ENCODE measurements around the gene ZBTB22. TPM values are rescaled to one million over a fixed set of nuclear protein-coding genes. Genes with fewer than 3 reads are reported as not detected.
A peak's percentile ranks its signal among the peaks of the same experiment; 100 is the strongest.

The ZBTB22 gene
- total and polyA plus RNA-seq, 2 donors (not counting 1 experiment from before 2014, with no cell fraction given), result 25.9 to 39.7 TPM

DNA sequence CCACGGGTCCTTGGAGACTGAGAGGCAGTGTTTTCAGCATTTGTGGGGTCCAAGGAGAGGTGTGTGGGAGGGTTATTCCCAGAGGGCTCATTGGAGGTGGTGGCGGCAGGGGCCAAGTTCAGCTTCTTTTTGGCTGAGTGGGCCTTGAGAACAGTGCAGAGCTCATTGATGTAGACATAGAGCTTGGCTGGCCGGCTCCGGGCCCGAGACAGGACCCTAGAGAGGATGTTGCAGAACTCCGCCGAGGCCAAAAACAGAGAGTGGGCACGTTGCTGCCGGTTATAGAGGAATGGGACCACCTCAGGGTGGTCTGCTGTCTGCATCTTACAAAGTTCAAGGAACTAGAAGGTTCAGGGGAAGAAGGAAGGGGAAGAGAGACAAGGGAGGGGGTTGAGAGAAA, 3.7 kb upstream of the ZBTB22 start:
- CTCF ChIA-PET, result no interaction called here
- peaks cover 59 to 81% of the 10 kb centered on the region in 2 donors for H3K4me1 ChIP-seq (ENCODE audit: control insufficient read depth in 2 of 2, insufficient read depth in 2 of 2, low read length in 2 of 2)
- peaks cover 34% of the 10 kb centered on the region for H4K20me1 ChIP-seq (ENCODE audit: control insufficient read depth, insufficient read depth, low read length, poor library complexity, severe bottlenecking)
- H3K9me3 Mint-ChIP-seq (ENCODE audit: insufficient read depth), result no peaks in the 10 kb centered on the region
- H3K27me3 Mint-ChIP-seq, result no peaks in the 10 kb centered on the region
- peak overlapping the region in 3 of 5 experiments; percentile 72 to 91 (median 81) for H3K4me3 ChIP-seq (ENCODE audit: control extremely low read depth in 1 of 5, extremely low read depth in 1 of 5, insufficient read depth in 1 of 5, low read depth in 2 of 5, low read length in 4 of 5)
- TF ChIP-seq, protein P1, sequence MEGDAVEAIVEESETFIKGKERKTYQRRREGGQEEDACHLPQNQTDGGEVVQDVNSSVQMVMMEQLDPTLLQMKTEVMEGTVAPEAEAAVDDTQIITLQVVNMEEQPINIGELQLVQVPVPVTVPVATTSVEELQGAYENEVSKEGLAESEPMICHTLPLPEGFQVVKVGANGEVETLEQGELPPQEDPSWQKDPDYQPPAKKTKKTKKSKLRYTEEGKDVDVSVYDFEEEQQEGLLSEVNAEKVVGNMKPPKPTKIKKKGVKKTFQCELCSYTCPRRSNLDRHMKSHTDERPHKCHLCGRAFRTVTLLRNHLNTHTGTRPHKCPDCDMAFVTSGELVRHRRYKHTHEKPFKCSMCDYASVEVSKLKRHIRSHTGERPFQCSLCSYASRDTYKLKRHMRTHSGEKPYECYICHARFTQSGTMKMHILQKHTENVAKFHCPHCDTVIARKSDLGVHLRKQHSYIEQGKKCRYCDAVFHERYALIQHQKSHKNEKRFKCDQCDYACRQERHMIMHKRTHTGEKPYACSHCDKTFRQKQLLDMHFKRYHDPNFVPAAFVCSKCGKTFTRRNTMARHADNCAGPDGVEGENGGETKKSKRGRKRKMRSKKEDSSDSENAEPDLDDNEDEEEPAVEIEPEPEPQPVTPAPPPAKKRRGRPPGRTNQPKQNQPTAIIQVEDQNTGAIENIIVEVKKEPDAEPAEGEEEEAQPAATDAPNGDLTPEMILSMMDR (IDR thresholded peaks at IDR 0.05), result no peak
- TF ChIP-seq EZH2 (IDR thresholded peaks at IDR 0.05; ENCODE audit: borderline replicate concordance, insufficient read depth, low read depth, low read length, poor library complexity, severe bottlenecking), result no peak
- peaks cover 79% of the 10 kb centered on the region for H3K4me1 Mint-ChIP-seq
- peak overlapping the region in 1 of 2 donors; percentile 85 for H3K27ac ChIP-seq (ENCODE audit: low read length in 2 of 2)
- no peak for ATAC-seq (ENCODE audit: low read depth)
- H3K36me3 ChIP-seq (replicated peaks in 1 of 2; ENCODE audit: control extremely low read depth in 1 of 2, control insufficient read depth in 1 of 2, extremely low read depth in 1 of 2, insufficient read depth in 2 of 2, low read length in 1 of 2), result peaks cover 3 to 37% of the 10 kb centered on the region in 2 experiments
- no peak for DNase-seq
- H3K9me3 ChIP-seq (ENCODE audit: control extremely low read depth in 1 of 3, control insufficient read depth in 2 of 3, insufficient read depth in 1 of 3, low read length in 2 of 3), result no peaks in the 10 kb centered on the region
- POLR2A ChIA-PET, result interaction anchor here (1.5 kb wide), 1 partner anchor 44 kb away, joined by 7 read pairs; the partner anchor contains the start of gene B3GALT4
- H3K79me2 ChIP-seq (ENCODE audit: control insufficient read depth, insufficient read depth, low read length), result peaks cover 60% of the 10 kb centered on the region
- H3K4me3 Mint-ChIP-seq, result peak overlapping the region; percentile 91
- peak overlapping the region; percentile 71 for H3K27ac Mint-ChIP-seq
- 86% methylated on average over 9 of the region's 9 CpGs for WGBS (ENCODE audit: insufficient coverage)
- H3K27me3 ChIP-seq (replicated peaks in 1 of 4; ENCODE audit: control extremely low read depth in 1 of 4, control insufficient read depth in 3 of 4, insufficient read depth in 4 of 4, low read length in 3 of 4), result no peaks in the 10 kb centered on the region
- H3K9ac ChIP-seq (ENCODE audit: low read length), result peak overlapping the region; percentile 76
- H3K4me2 ChIP-seq (replicated peaks; ENCODE audit: low read depth, low read length, poor library complexity, severe bottlenecking), result peak overlapping the region; percentile 88
- intact Hi-C loops (cut with micrococcal nuclease), result no loop called here
- H2AFZ ChIP-seq (ENCODE audit: insufficient read depth, low read depth, low read length, poor library complexity, severe bottlenecking), result no peak overlapping the region

DNA sequence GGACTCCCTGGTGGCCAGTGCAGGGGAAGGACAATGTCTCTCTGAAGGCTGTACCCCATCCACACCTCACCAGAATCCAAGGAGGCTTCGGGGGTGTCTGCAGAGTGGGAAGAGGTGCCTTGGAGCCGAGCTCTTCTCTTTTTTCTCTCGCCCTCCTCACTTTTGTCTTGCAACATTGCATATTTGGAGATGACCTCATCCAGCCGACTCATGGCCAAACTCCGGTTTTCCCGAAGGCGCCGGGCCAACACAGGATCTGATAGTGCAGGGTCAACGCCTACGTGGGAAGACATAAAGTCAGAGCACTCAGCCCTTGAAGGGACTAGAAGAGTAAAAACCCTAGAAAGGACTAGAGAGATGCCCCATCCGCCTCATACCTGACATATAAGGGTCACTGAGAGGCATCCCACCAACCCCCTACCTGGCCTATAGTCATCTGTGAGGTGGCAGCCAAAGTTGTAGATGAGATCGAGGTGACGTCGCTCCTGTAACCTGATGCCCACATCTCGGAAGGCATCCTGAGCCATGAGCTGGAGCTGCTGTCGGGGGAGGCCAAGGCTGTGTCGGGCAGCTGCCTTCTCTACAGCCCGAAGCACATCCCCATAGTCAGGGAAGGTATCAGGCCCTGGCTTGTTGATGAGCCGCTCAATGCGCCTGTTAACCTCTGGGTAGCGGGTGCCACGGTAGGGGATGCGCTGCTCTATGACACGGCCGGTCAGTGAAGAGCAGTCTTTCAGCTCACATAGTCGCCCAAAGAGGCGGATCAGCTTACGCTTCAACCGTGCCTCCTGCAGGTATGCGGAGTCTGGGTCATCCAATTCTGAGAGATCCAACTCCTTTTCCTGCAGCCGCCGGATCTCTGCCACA, 3.0 kb upstream of the ZBTB22 start:
- Histone ChIP-seq H2AFZ (ENCODE audit: insufficient read depth, low read depth, low read length, poor library complexity, severe bottlenecking) (no peak overlapping the region), H3K4me3 (ENCODE audit: control extremely low read depth in 1 of 5, extremely low read depth in 1 of 5, insufficient read depth in 1 of 5, low read depth in 2 of 5, low read length in 4 of 5) (peak overlapping the region in 1 of 5 experiments; percentile 8), H3K79me2 (ENCODE audit: control insufficient read depth, insufficient read depth, low read length) (peaks cover 67% of the 10 kb centered on the region), H4K20me1 (ENCODE audit: control insufficient read depth, insufficient read depth, low read length, poor library complexity, severe bottlenecking) (peaks cover 34% of the 10 kb centered on the region), H3K9ac (ENCODE audit: low read length) (peak overlapping the region; percentile 76), H3K27ac (ENCODE audit: low read length in 2 of 2) (peak overlapping the region in 1 of 2 donors; percentile 85), H3K9me3 (ENCODE audit: control extremely low read depth in 1 of 3, control insufficient read depth in 2 of 3, insufficient read depth in 1 of 3, low read length in 2 of 3) (no peaks in the 10 kb centered on the region), H3K36me3 (replicated peaks in 1 of 2; ENCODE audit: control extremely low read depth in 1 of 2, control insufficient read depth in 1 of 2, extremely low read depth in 1 of 2, insufficient read depth in 2 of 2, low read length in 1 of 2) (peaks cover 3 to 44% of the 10 kb centered on the region in 2 experiments), H3K4me2 (replicated peaks; ENCODE audit: low read depth, low read length, poor library complexity, severe bottlenecking) (peak overlapping the region; percentile 88), H3K27me3 (replicated peaks in 1 of 4; ENCODE audit: control extremely low read depth in 1 of 4, control insufficient read depth in 3 of 4, insufficient read depth in 4 of 4, low read length in 3 of 4) (no peaks in the 10 kb centered on the region), H3K4me1 (ENCODE audit: control insufficient read depth in 2 of 2, insufficient read depth in 2 of 2, low read length in 2 of 2) (peaks cover 62 to 82% of the 10 kb centered on the region in 2 donors)
- intact Hi-C loops (cut with micrococcal nuclease), result no loop called here
- ChIA-PET POLR2A (interaction anchor here (1.5 kb wide), 1 partner anchor 43 kb away, joined by 7 read pairs; the partner anchor contains the start of gene B3GALT4), CTCF (no interaction called here)
- peak overlapping the region; percentile 91 for H3K4me3 Mint-ChIP-seq
- no peak for DNase-seq
- H3K4me1 Mint-ChIP-seq, result peaks cover 83% of the 10 kb centered on the region
- 96% methylated on average over 28 of the region's 32 CpGs for WGBS (ENCODE audit: insufficient coverage)
- no peaks in the 10 kb centered on the region for H3K9me3 Mint-ChIP-seq (ENCODE audit: insufficient read depth)
- ATAC-seq (ENCODE audit: low read depth), result no peak
- no peaks in the 10 kb centered on the region for H3K27me3 Mint-ChIP-seq
- TF ChIP-seq, protein P1 (IDR thresholded peaks at IDR 0.05), result no peak
- TF ChIP-seq EZH2 (IDR thresholded peaks at IDR 0.05; ENCODE audit: borderline replicate concordance, insufficient read depth, low read depth, low read length, poor library complexity, severe bottlenecking), result no peak
- H3K27ac Mint-ChIP-seq, result peak overlapping the region; percentile 74
